Astrocyte of the cerebellum (primary cell): ENCODE results near the gene IGFN1.

ENCODE experiments used
- DNase-seq: peaks from one replicate; pipeline ENCODE4 v3.0.0-alpha.2; 2011; ENCODE audit warnings: low read depth
- H3K4me3 ChIP-seq: 2 replicates; pipeline ENCODE4 v1.5.1; 2011; ENCODE audit warnings: mild to moderate bottlenecking, low read depth, low read length, moderate library complexity
- in situ Hi-C: cut with HindIII; loops from 2 replicates; pipeline ENCODE4 v1.10.0; 2017; ENCODE audit warnings: low sequenced_read_pairs
- TF ChIP-seq, protein P1 (sequence below): IDR thresholded peaks from 2 replicates; pipeline ENCODE4 v1.5.1; 2012; ENCODE audit warnings: low read length, low read depth, moderate library complexity, mild to moderate bottlenecking; ENCODE audit errors: missing control alignments

IGFN1 gene

DNA sequence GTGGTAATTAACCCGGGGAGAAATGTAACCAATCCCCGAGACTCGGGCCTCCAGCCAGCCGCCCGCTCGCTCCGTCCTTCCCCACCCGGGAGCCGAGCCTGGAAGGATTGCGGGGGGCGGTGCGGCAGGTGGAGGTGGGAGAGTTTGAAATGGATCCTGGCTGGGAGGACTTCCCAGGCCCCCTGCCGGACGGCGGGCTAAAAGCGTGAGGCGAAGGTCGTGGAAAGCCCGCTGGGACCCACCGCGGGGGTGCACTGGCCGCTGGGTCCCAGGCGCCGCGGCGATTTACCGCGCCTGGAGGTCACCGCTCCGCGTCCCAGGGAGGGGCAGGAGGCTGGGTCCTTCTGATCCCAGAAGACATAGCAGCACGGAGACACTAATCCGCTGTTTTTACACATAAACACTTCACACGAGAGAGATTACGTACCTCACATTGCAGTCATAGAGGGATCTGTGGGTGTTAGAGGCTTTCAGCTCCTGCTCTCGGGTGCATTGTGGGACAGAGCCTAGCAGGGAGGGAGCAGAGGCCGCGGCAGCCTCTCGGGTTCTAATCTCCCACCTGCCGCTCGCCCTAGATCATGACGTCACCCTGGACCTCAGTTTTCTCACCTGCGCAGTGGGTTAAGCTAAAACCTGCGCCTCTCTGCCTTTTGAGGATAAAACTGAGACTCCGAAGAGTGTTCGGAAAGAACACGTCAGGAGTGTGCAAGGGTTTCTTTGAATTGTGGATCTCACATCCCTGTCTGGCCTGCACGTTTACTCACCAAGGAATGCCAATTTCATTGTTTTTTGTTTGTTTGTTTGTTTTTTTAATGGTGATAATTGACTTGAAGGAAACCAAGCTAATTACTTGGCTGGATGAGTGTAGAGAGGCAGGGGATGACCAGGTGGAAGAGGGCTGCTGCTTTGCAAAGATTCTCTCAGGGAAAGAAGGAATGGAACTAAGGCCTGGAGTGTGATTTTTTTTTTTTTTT lies 19.3 kb upstream of the IGFN1 start:
- TF ChIP-seq, protein P1, sequence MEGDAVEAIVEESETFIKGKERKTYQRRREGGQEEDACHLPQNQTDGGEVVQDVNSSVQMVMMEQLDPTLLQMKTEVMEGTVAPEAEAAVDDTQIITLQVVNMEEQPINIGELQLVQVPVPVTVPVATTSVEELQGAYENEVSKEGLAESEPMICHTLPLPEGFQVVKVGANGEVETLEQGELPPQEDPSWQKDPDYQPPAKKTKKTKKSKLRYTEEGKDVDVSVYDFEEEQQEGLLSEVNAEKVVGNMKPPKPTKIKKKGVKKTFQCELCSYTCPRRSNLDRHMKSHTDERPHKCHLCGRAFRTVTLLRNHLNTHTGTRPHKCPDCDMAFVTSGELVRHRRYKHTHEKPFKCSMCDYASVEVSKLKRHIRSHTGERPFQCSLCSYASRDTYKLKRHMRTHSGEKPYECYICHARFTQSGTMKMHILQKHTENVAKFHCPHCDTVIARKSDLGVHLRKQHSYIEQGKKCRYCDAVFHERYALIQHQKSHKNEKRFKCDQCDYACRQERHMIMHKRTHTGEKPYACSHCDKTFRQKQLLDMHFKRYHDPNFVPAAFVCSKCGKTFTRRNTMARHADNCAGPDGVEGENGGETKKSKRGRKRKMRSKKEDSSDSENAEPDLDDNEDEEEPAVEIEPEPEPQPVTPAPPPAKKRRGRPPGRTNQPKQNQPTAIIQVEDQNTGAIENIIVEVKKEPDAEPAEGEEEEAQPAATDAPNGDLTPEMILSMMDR: peak; percentile 43
- in situ Hi-C loops: no loop called here
- peak overlapping the region; percentile 50 for H3K4me3 ChIP-seq
- no peak for DNase-seq

GRCh38 chr1:201172326-201172725 lies 18.3 kb upstream of the IGFN1 start:
- no peak overlapping the region for H3K4me3 ChIP-seq
- TF ChIP-seq, protein P1: no peak
- DNase-seq: no peak
- in situ Hi-C loops: no loop called here

DNA sequence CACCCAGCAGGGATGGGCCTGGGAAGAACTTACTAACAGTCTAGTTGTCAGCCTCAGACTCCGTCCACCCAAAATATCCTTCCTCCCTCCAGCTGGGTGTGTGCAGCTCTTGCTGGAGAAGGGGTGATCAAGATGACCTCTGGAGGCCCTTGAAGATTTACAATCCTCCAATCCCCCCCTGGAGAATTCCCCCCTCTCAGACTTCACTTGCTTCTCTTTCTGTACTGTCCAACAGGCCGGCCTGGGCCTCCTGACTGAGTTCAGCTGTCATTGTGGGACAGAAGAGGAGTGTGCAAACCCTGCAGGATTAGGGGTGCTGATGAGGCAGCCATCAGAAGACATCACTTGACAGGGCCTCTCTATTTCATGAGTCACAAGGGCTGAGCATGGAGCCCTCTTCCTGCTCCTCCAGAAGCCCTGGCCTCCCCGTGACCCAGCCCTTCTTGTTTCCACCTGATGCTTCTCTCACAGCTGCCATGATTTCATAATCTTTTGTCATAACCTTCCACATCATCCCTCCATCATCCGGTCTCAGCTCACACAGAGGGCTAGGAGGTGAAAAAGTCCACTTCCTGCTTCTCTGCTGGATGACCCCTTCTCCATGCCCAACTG lies 17.5 kb upstream of the IGFN1 start:
- TF ChIP-seq, protein P1: no peak
- no peak overlapping the region for H3K4me3 ChIP-seq
- in situ Hi-C loops: no loop called here
- no peak for DNase-seq

DNA sequence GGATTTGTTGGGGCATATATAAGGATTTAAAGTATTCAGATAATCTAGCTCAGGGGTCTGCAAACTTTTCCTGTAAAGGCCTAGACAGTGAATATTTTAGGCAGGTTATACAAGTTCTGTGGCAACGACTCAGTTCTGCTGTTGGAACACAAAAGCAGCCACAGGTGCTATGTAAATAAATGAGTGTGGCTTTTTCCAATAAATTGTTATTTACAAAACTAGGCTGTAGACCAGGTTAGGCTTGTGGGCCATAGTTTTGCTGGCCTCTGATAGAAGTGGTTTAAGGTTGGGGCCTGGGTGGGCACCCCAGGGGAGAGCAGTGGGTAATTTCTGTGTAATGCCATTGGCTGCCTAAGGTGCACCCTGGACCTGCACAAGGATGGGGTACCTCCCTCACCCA lies 16.9 kb upstream of the IGFN1 start:
- TF ChIP-seq, protein P1: no peak
- no peak overlapping the region for H3K4me3 ChIP-seq
- DNase-seq: no peak
- in situ Hi-C loops: no loop called here

DNA sequence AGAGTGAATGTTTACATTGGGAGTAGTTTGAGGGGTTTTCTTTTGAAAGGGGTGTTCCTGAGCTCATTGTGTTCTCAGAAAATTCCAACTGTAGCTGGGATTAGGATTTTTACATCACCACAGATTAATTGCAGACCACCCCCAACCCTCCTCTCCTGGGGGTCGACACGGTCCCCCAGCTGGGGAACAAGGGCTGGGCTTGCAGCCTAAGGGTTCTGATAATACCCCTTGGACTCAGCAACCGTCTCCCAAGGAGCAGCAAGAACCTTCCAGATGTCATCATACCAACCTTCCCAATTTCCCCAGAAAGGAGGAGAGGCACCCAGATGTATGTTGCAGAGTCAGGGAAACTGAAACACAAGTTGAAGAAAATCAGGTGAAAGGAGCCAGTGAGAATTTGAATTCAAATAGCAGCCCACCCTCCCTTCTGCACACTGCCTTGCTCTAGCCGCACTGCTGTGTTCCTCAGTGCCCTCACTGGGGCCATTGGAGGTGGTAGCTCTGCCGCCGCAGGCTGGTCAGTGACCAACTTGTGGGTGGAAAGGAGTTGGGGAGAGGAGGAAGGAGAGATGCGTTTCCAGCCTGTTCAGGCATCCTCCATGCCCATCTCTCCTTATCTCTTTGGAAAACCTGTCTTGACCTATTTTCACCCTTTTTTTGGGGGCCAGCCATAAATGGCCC lies 14.7 kb upstream of the IGFN1 start:
- no peak for DNase-seq
- H3K4me3 ChIP-seq: no peak overlapping the region
- TF ChIP-seq, protein P1: no peak
- in situ Hi-C loops: no loop called here

GRCh38 chr1:201176940-201177339 lies 13.7 kb upstream of the IGFN1 start:
- H3K4me3 ChIP-seq: no peak overlapping the region
- no peak for DNase-seq
- TF ChIP-seq, protein P1: no peak
- in situ Hi-C loops: no loop called here
